Naive thymus-derived CD8-positive, alpha-beta T cell (primary cell): ENCODE data around the gene LRRC8C. TPM values are rescaled to one million over a fixed set of nuclear protein-coding genes. Genes with fewer than 3 reads are reported as not detected.

Source experiments
- ATAC-seq, 2 donors: fragments of 150-1000 bp; cut with Tn5 transposase in 1 of 2; sonication (Bioruptor Pico), chemical (Tn5 transposase) in 1 of 2; 1 replicate in 1 of 2; 2 replicates in 1 of 2; pipeline ENCODE4 v1.10.0; 2021; ENCODE audit warnings: mild to moderate bottlenecking in 2 of 2, moderate library complexity in 2 of 2
- POLR2A ChIA-PET: fragments of 350-600 bp; sonication (Branson Sonifier 250); formaldehyde crosslinking; loops from one replicate; lab custom pipeline; 2021; ENCODE audit warnings: antibody characterized with exemption; lab: Charles Lee
- DNase-seq, 10 donors: peaks; one replicate each; pipeline versions ENCODE4 v3.0.0 to v3.0.0-alpha.2; 2020 to 2022
- H3K27ac Mint-ChIP-seq, 10 donors: one replicate each; pipeline ENCODE4 v1.8.0; 2020 to 2022; ENCODE audit warnings: mild to moderate bottlenecking in 10 of 10, mixed read lengths in 10 of 10, moderate library complexity in 4 of 10, inconsistent platforms in 1 of 10
- H3K27me3 Mint-ChIP-seq, 5 donors: one replicate each; pipeline ENCODE4 v1.8.0; 2021 to 2022; ENCODE audit warnings: mixed read lengths in 5 of 5
- H3K36me3 Mint-ChIP-seq, 3 donors: one replicate each; pipeline ENCODE4 v1.8.0; 2020 to 2022; ENCODE audit warnings: mixed read lengths in 3 of 3, mild to moderate bottlenecking in 2 of 3, inconsistent platforms in 1 of 3
- H3K4me1 Mint-ChIP-seq, 4 donors: one replicate each; pipeline ENCODE4 v1.8.0; 2021 to 2022; ENCODE audit warnings: mixed read lengths in 4 of 4
- H3K4me3 Mint-ChIP-seq, 10 donors: one replicate each; pipeline ENCODE4 v1.8.0; 2020 to 2022; ENCODE audit warnings: mild to moderate bottlenecking in 10 of 10, mixed read lengths in 10 of 10, moderate library complexity in 6 of 10, inconsistent platforms in 1 of 10
- H3K9me3 Mint-ChIP-seq, 9 donors: one replicate each; pipeline ENCODE4 v1.8.0; 2020 to 2022; ENCODE audit warnings: mixed read lengths in 9 of 9, mild to moderate bottlenecking in 3 of 9, inconsistent platforms in 1 of 9, moderate library complexity in 1 of 9
- polyA plus RNA-seq, 3 donors: library from polyadenylated mRNA; unstranded; fragments of 300-500 nt; fragmentation: Illumina TruSeq; gene quantifications; one replicate each; pipeline ENCODE4 v1.2.3, GENCODE V29; 2021
- total RNA-seq, 8 experiments: library from RNA in 2 of 8; stranded (reverse) in 2 of 8; gene quantifications; one replicate each; pipeline ENCODE4 v1.2.3 and lab custom pipeline; 2021 to 2026

LRRC8C gene
- total and polyA plus RNA-seq, 5 experiments from 2014 or later, result 10.0 to 53.3 (median 19.2) TPM

DNA sequence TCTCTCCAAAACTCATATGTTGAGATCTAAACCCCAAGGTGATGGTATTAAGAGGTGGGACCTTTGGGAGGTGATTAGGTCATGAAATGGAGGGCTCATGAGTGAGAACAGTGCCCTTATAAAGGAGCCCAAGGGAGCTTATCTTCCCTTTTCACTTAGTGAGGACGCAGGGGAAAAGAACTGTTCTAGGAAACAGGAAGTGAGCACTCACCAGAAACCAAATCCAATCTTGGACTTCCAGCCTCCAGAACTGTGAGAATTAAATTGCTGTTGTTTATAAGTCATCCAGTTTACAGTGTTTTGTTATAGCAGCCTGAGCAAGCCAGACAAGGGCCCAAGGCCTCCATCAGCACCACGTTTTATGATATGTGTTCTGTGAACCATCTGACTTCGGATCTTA lies 127.6 kb downstream of the LRRC8C start:
- ATAC-seq, result no peak
- Mint-ChIP-seq H3K4me1 (peaks cover 40 to 79% (median 75%) of the 10 kb centered on the region in 4 donors), H3K9me3 (no peaks in the 10 kb centered on the region), H3K4me3 (peak overlapping the region in 1 of 10 donors; percentile 2), H3K27ac (peak overlapping the region in 8 of 10 donors; percentile 10 to 92 (median 77)), H3K36me3 (peaks cover 0 to 1% (median 0%) of the 10 kb centered on the region in 3 donors), H3K27me3 (no peaks in the 10 kb centered on the region)
- POLR2A ChIA-PET, result interaction anchor here (4.7 to 5.1 kb wide), 2 partner anchors 128 to 151 kb away, joined by 52 to 60 read pairs; partner anchors contain the start of gene LRRC8C
- no peak for DNase-seq

DNA sequence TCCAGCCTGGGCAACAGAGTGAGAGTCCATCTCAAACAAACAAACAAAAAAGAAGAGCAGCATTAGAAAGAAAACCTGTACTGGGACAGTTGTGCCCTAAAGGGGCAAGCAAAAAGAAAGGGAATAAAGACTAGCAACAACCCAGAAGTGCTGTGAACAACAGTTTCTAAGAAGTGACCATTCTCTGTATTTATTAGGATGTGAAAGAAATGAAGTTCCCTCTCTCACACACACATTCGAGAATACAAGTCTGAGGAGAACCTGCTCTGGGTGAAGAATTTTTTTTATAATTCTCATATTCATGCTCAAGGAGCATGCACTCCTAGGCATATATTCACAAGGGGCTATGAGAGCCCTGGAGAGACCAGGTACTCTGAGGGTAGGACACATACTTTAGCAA lies 128.4 kb downstream of the LRRC8C start:
- Mint-ChIP-seq H3K27ac (peak overlapping the region in 2 of 10 donors; percentile 25 to 87), H3K4me1 (peaks cover 37 to 71% (median 67%) of the 10 kb centered on the region in 4 donors), H3K9me3 (no peaks in the 10 kb centered on the region), H3K36me3 (peaks cover 0 to 1% (median 0%) of the 10 kb centered on the region in 3 donors), H3K4me3 (peak overlapping the region in 4 of 10 donors; percentile 28 to 89 (median 76)), H3K27me3 (no peaks in the 10 kb centered on the region)
- no peak for DNase-seq
- POLR2A ChIA-PET, result interaction anchor here (0.5 to 6.6 kb wide), 3 partner anchors 67 to 151 kb away, joined by 4 to 125 read pairs (median 60); partner anchors contain the start of gene LRRC8C
- ATAC-seq, result no peak

GRCh38 chr1:89761901-89762300 lies 129.0 kb downstream of the LRRC8C start:
- Mint-ChIP-seq H3K9me3 (no peaks in the 10 kb centered on the region), H3K36me3 (peaks cover 0 to 1% (median 0%) of the 10 kb centered on the region in 3 donors), H3K27ac (peak overlapping the region in 8 of 10 donors; percentile 22 to 87 (median 80)), H3K27me3 (no peaks in the 10 kb centered on the region), H3K4me1 (peaks cover 35 to 65% (median 61%) of the 10 kb centered on the region in 4 donors), H3K4me3 (peak overlapping the region in 9 of 10 donors; percentile 78 to 99 (median 93))
- DNase-seq (no peak), ATAC-seq (no peak)
- POLR2A ChIA-PET, result interaction anchor here (0.5 to 6.6 kb wide), 9 partner anchors 31 to 278 kb away, joined by 3 to 125 read pairs (median 6); partner anchors contain the start of gene LRRC8C

GRCh38 chr1:89762386-89762778 lies 129.5 kb downstream of the LRRC8C start:
- ATAC-seq (peak in 1 of 2 donors; percentile 8), DNase-seq (no peak)
- Mint-ChIP-seq H3K4me1 (peaks cover 30 to 60% (median 56%) of the 10 kb centered on the region in 4 donors), H3K36me3 (peaks cover 0 to 1% (median 0%) of the 10 kb centered on the region in 3 donors), H3K4me3 (peak overlapping the region; percentile 78 to 99 (median 92)), H3K27me3 (no peaks in the 10 kb centered on the region), H3K9me3 (no peaks in the 10 kb centered on the region), H3K27ac (peak overlapping the region; percentile 79 to 97 (median 90))
- POLR2A ChIA-PET, result interaction anchor here (0.7 to 6.6 kb wide), 28 partner anchors 9 to 279 kb away, joined by 3 to 125 read pairs (median 5); partner anchors contain the start of gene LRRC8C

DNA sequence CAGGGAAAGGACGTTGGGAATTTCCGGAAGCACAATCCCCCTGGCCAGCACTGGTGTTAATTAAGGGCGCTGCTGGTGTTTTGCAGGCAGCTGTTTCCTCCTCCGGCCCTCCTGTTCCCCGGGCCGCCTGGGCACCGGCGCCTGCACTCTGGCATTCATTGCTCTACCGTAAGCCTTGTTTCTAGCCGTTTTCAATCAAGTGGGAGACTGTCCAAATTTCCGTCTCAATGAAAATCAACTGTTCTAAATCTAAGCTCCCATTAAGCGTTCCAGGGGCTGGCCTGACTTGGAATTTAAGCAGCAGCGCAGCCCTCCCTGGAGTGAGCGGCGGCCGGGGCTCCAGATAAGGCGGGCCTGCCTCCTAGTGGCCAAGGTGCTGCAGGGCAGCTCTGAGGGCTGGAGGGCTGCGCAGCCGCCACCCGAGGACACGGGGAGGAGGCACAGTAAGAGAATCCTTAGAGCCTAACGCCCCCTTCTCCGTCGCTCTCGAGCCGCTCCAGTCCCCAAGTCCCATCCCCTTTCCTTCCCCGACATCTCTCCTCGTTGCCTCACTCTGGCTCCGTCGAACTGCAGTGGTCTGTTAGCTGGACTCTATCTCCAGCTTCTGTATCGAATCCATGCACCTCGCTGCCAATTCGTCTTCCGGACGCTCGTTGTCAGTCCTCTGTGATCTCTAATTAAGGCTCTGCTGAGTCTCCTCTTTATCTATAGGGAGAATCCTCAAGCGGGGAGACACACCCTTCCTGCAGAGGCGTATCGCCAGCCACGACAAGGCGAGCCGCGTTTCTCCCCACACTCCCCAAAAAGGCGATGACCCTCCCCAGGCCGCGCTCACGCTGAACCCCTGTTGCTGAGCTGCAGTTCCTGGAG lies 130.1 kb downstream of the LRRC8C start:
- Mint-ChIP-seq H3K4me1 (peaks cover 24 to 54% (median 50%) of the 10 kb centered on the region in 4 donors), H3K27me3 (no peaks in the 10 kb centered on the region), H3K4me3 (peak overlapping the region; percentile 78 to 99 (median 92)), H3K36me3 (peaks cover 0 to 1% (median 0%) of the 10 kb centered on the region in 3 donors), H3K9me3 (no peaks in the 10 kb centered on the region), H3K27ac (peak overlapping the region; percentile 80 to 97 (median 92))
- peak; percentile 98 to 100 for ATAC-seq
- peak; percentile 74 to 93 (median 86) for DNase-seq
- POLR2A ChIA-PET, result interaction anchor here (0.7 to 6.6 kb wide), 29 partner anchors 10 to 279 kb away, joined by 3 to 125 read pairs (median 5); partner anchors contain the start of gene LRRC8C

- POLR2A ChIA-PET, result interaction anchor here (0.5 to 6.6 kb wide), 21 partner anchors 23 to 311 kb away, joined by 3 to 125 read pairs (median 5); partner anchors contain the start of gene LRRC8C
- H3K36me3 Mint-ChIP-seq, result peaks cover 0 to 1% (median 0%) of the 10 kb centered on the region in 3 donors
- H3K4me1 Mint-ChIP-seq, result peaks cover 20 to 48% (median 44%) of the 10 kb centered on the region in 4 donors
- no peaks in the 10 kb centered on the region for H3K27me3 Mint-ChIP-seq
- DNase-seq, result no peak
- H3K9me3 Mint-ChIP-seq, result no peaks in the 10 kb centered on the region
- peak overlapping the region; percentile 11 to 97 (median 92) for H3K27ac Mint-ChIP-seq
- ATAC-seq, result no peak
- peak overlapping the region; percentile 78 to 99 (median 92) for H3K4me3 Mint-ChIP-seq
These were observed 130.7 kb downstream of the LRRC8C start for GRCh38 chr1:89763649-89763986.

GRCh38 chr1:89765774-89766173 lies 132.9 kb downstream of the LRRC8C start:
- Mint-ChIP-seq H3K27me3 (no peaks in the 10 kb centered on the region), H3K4me3 (peak overlapping the region in 1 of 10 donors; percentile 6), H3K36me3 (peaks cover 0 to 1% (median 0%) of the 10 kb centered on the region in 3 donors), H3K27ac (no peak overlapping the region), H3K9me3 (no peaks in the 10 kb centered on the region), H3K4me1 (peaks cover 16 to 29% (median 27%) of the 10 kb centered on the region in 4 donors)
- DNase-seq (no peak), ATAC-seq (no peak)
- POLR2A ChIA-PET, result interaction anchor here (0.5 to 6.6 kb wide), 2 partner anchors 132 to 154 kb away, joined by 5 to 125 read pairs; partner anchors contain the start of gene LRRC8C

GRCh38 chr1:89767618-89768017 lies 134.7 kb downstream of the LRRC8C start:
- H3K27ac Mint-ChIP-seq, result no peak overlapping the region
- no peaks in the 10 kb centered on the region for H3K27me3 Mint-ChIP-seq
- H3K4me3 Mint-ChIP-seq, result no peak overlapping the region
- ATAC-seq, result no peak
- H3K9me3 Mint-ChIP-seq, result no peaks in the 10 kb centered on the region
- H3K36me3 Mint-ChIP-seq, result peaks cover 0 to 1% (median 0%) of the 10 kb centered on the region in 3 donors
- no peak for DNase-seq
- POLR2A ChIA-PET, result interaction anchor here (1.2 to 6.6 kb wide), 2 partner anchors 10 to 134 kb away, joined by 3 to 125 read pairs; partner anchors contain the start of gene LRRC8C
- peaks cover 10 to 16% (median 14%) of the 10 kb centered on the region in 4 donors for H3K4me1 Mint-ChIP-seq

Other genes starting within 250 kb of the LRRC8C start
- 10 to 100 TPM; 15.0 to 16.1 TPM for gene LRRC8B, start 108.3 kb upstream of the LRRC8C start, total RNA-seq
- gene LRRC8B, start 108.3 kb upstream of the LRRC8C start, polyA plus RNA-seq, result 10 to 100 TPM in 2 of 3 donors, 1 to 10 TPM in 1; 8.5 to 13.6 (median 12.2) TPM
- 10 to 100 TPM; 37.1 to 38.7 TPM for gene LRRC8D, start 187.9 kb downstream of the LRRC8C start, total RNA-seq
- gene LRRC8D, start 187.9 kb downstream of the LRRC8C start, polyA plus RNA-seq, result 10 to 100 TPM; 42.3 to 60.0 (median 46.0) TPM